HEK293T (cell line): ENCODE data around the gene CCZ1.

ENCODE experiments used
- BHLHE40 ChIP-seq: fragments of 450-650 bp; IDR thresholded peaks from 2 replicates; pipeline ENCODE4 v1.6.1; 2016; ENCODE audit warnings: mild to moderate bottlenecking, moderate library complexity, borderline replicate concordance
- ELF4 ChIP-seq: fragments of 450-650 bp; IDR thresholded peaks from 2 replicates; pipeline ENCODE4 v1.6.1; 2017; ENCODE audit warnings: antibody characterized with exemption
- FOXK2 ChIP-seq: fragments of 450-650 bp; IDR thresholded peaks from 2 replicates; pipeline ENCODE4 v1.6.1; 2016; ENCODE audit warnings: mild to moderate bottlenecking
- FOXM1 ChIP-seq: fragments of 450-650 bp; IDR thresholded peaks from 2 replicates; pipeline ENCODE4 v1.6.1; 2017; ENCODE audit warnings: mild to moderate bottlenecking, borderline replicate concordance
- NFRKB ChIP-seq: fragments of 450-650 bp; IDR thresholded peaks from 2 replicates; pipeline ENCODE4 v1.6.1; 2016; ENCODE audit warnings: mild to moderate bottlenecking, moderate library complexity
- PKNOX1 ChIP-seq: fragments of 450-650 bp; IDR thresholded peaks from 2 replicates; pipeline ENCODE4 v1.6.1; 2016
- SP1 ChIP-seq: fragments of 450-650 bp; IDR thresholded peaks from 2 replicates; pipeline ENCODE4 v1.6.1; 2017
- SUZ12 ChIP-seq: fragments of 450-650 bp; IDR thresholded peaks from 2 replicates; pipeline ENCODE4 v1.6.1; 2016; ENCODE audit warnings: mild to moderate bottlenecking
- TARDBP ChIP-seq: fragments of 450-650 bp; IDR thresholded peaks from 2 replicates; pipeline ENCODE4 v1.6.1; 2016
- ZNF384 ChIP-seq: fragments of 450-650 bp; IDR thresholded peaks from 2 replicates; pipeline ENCODE4 v1.6.1; 2016

GRCh38 chr7:5869691-5870090, 28.8 kb upstream of the CCZ1 start:
- no peak for TF ChIP-seq SUZ12
- TF ChIP-seq FOXM1 = no peak
- TF ChIP-seq SP1 = no peak
- no peak for TF ChIP-seq ELF4
- no peak for TF ChIP-seq FOXK2
- no peak for TF ChIP-seq TARDBP
- no peak for TF ChIP-seq ZNF384
- TF ChIP-seq BHLHE40 = no peak
- TF ChIP-seq PKNOX1 = no peak
- TF ChIP-seq NFRKB = no peak
